ENCODE results near the gene GALNT17.
"Not testable (repeated sequence)": the region's sequence is repeated elsewhere in the genome, so short reads cannot be mapped to it uniquely, and the experiment has no call there.

The GALNT17 gene

GRCh38 chr7:71574153-71574860 is 442.4 kb downstream of the GALNT17 start:
- H3K27ac ChIP-seq, result no peak overlapping the region
- no peak for TF ChIP-seq CTCF (conservative IDR thresholded peaks at IDR 0.05)

- H3K27ac ChIP-seq, result no peak overlapping the region
- no peak for TF ChIP-seq CTCF (conservative IDR thresholded peaks at IDR 0.05)
Measured at GRCh38 chr7:71580027-71580426, 448.1 kb downstream of the GALNT17 start.

GRCh38 chr7:71584256-71584655 is 452.3 kb downstream of the GALNT17 start:
- TF ChIP-seq CTCF (conservative IDR thresholded peaks at IDR 0.05), result no peak
- no peak overlapping the region for H3K27ac ChIP-seq

- H3K27ac ChIP-seq, result no peak overlapping the region
- TF ChIP-seq CTCF (conservative IDR thresholded peaks at IDR 0.05), result no peak
Measured at GRCh38 chr7:71591876-71592275, 459.9 kb downstream of the GALNT17 start.

- H3K27ac ChIP-seq, result not testable (repeated sequence)
Measured at GRCh38 chr7:71592388-71592787, 460.4 kb downstream of the GALNT17 start.

GRCh38 chr7:71594736-71595135 is 462.8 kb downstream of the GALNT17 start:
- no peak for TF ChIP-seq CTCF (conservative IDR thresholded peaks at IDR 0.05)

GRCh38 chr7:71595176-71595575 is 463.2 kb downstream of the GALNT17 start:
- H3K27ac ChIP-seq, result no peak overlapping the region
- TF ChIP-seq CTCF (conservative IDR thresholded peaks at IDR 0.05), result no peak

More at GRCh38 chr7:71594736-71595135, 462.8 kb downstream of the GALNT17 start:
- no peak overlapping the region for H3K27ac ChIP-seq

GRCh38 chr7:71598553-71598952 is 466.6 kb downstream of the GALNT17 start:
- H3K27ac ChIP-seq, result no peak overlapping the region
- no peak for TF ChIP-seq CTCF (conservative IDR thresholded peaks at IDR 0.05)
